GM12865 (cell line): ENCODE measurements around the gene CRB3.
"Not testable (repeated sequence)": the region's sequence is repeated elsewhere in the genome, so short reads cannot be mapped to it uniquely, and the experiment has no call there.

Experiments used
- DNase-seq: peaks from one replicate; pipeline ENCODE4 v3.0.0; 2010; ENCODE audit warnings: low read depth
- H3K4me3 ChIP-seq: 2 replicates; pipeline ENCODE4 v1.5.1; 2011; ENCODE audit warnings: mild to moderate bottlenecking, low read depth, low read length, control low read depth
- CTCF ChIP-seq: IDR thresholded peaks from 2 replicates; pipeline ENCODE4 v1.5.1; 2011; ENCODE audit warnings: low read length, control low read depth, low read depth, inconsistent platforms; ENCODE audit not compliant: insufficient read depth; ENCODE audit errors: missing control alignments

CRB3 gene

DNA sequence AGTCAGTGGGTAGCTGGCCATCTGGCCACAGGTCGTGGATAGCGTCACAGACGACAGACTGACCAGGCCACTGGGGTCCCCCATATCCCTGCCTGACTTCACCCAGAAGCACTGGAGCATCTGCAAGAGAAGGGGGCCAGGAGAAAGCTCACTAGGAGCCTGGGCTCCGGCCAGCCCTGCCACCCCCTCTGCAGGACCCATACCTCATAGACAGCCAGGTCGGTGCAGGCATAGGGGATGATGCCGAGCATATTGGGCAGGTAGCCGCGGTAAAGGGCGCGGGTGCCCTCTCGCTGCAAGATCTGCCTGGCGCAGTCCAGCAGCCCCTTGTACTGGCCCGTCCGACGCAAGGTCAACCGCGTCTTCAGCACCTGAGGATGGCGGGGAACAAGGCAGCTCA is 36.9 kb upstream of the CRB3 start:
- H3K4me3 ChIP-seq: no peak overlapping the region
- no peak for TF ChIP-seq CTCF
- DNase-seq: no peak

- not testable (repeated sequence) for H3K4me3 ChIP-seq
Measured at GRCh38 chr19:6428692-6429418, 35.2 kb upstream of the CRB3 start.

GRCh38 chr19:6429419-6430221 is 34.5 kb upstream of the CRB3 start:
- H3K4me3 ChIP-seq: no peak overlapping the region
- no peak for TF ChIP-seq CTCF
- no peak for DNase-seq

More at GRCh38 chr19:6428692-6429418, 35.2 kb upstream of the CRB3 start:
- not testable (repeated sequence) for DNase-seq

- H3K4me3 ChIP-seq: no peak overlapping the region
- DNase-seq: no peak
- no peak for TF ChIP-seq CTCF
Measured at GRCh38 chr19:6431891-6432290, 32.2 kb upstream of the CRB3 start.

GRCh38 chr19:6433165-6433564 is 30.9 kb upstream of the CRB3 start:
- TF ChIP-seq CTCF: no peak
- no peak overlapping the region for H3K4me3 ChIP-seq
- no peak for DNase-seq

- no peak for TF ChIP-seq CTCF
- no peak within 1 kb of the TSS for H3K4me3 ChIP-seq
- no peak for DNase-seq
Measured at GRCh38 chr19:6433663-6434062, 30.4 kb upstream of the CRB3 start, which contains the start of gene SLC25A41. SLC25A41 (minus strand) TSS chr19:6433763; CDS start chr19:6433693, 70 bp downstream.

GRCh38 chr19:6439743-6440142 is 24.3 kb upstream of the CRB3 start:
- DNase-seq: no peak
- H3K4me3 ChIP-seq: no peak overlapping the region
- TF ChIP-seq CTCF: no peak
